Iris pigment epithelial cell (primary cell): ENCODE results near the gene SPX.

Experiments used
- DNase-seq: peaks from one replicate; pipeline ENCODE4 v3.0.0-alpha.2; 2011; ENCODE audit warnings: low read depth

The SPX gene

DNA sequence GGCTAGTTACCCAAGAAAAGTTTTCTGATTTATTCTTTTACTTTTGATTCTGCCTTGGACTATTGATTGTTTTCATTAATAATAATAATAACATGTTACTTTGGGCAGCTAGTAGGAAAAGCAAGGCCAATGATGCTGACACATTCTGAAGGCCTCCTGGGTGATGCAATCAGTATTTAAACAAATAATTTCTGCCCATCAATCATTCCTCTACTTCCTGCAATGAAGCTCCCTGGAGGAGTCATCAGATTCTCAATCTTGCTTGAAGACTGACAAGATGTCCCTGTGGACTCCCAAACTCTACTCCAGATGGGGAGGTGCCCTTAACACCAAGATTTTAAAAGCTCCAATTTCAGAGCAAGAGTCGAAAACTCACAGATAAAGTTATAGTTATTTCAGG is at the start of gene SPX:
SPX (plus strand) TSS at position 244 of the 400 bp plus-strand sequence. CDS start 177 bp downstream, outside the sequence.
- DNase-seq: peak; percentile 81

DNA sequence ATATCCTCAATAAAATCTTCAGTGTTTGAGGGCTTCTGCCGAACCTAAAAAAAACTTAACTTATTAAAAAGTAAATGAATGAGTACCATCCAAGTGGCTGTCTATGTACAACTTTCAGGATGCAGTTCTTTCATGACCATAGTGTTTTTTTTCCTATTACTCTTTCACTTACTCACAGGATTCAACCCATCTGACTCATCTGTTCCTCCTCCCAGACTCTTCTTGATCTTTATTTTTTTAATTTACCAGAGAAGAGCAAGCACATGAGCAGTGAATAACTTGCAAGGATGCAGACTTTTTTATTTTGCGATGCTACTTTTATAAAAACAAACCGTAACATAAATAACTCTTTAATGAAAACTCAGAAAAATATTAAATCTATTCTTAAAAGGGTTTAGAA is 49.1 kb upstream of the SPX start:
- peak; percentile 78 for DNase-seq

- DNase-seq: no peak
Measured at GRCh38 chr12:21478756-21479455, 47.2 kb upstream of the SPX start.

DNA sequence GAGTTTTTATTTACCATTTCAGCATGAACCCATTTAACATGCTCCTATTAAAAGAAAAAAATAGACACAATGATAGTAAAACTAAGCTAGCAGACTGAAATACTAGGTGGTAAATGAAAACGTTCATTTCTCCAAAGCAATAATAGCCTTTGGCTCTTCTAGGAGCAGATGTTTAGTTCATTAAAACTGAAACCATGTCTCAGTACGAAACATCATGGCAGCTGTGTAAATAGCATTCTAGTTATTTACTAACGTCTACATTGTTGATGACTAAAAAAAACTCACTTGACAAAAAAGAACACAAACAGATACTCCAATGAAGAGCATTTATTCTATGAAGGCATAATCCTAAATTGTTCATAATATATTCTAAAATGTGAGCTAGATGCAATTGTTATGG is 42.6 kb upstream of the SPX start:
- DNase-seq: no peak

DNA sequence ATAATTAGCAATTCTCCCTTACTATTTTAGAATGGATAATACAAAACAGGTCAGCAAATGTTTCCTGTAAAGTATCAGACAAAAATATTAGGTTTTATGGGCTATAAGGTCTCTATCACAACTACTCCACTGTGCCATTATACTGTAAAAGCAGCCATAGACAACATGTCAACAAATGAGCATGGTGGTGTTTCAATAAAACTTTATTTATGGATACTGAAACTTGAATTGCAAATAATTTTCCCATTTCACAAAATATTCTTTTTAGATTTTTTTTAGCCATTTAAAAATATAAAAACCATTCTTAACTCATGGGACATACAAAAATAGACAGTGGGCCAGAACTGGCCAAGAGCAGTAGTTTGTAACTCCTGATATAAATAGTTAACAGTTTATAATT is 40.1 kb upstream of the SPX start:
- no peak for DNase-seq

- no peak for DNase-seq
Measured at GRCh38 chr12:21499765-21500164, 26.3 kb upstream of the SPX start.

DNA sequence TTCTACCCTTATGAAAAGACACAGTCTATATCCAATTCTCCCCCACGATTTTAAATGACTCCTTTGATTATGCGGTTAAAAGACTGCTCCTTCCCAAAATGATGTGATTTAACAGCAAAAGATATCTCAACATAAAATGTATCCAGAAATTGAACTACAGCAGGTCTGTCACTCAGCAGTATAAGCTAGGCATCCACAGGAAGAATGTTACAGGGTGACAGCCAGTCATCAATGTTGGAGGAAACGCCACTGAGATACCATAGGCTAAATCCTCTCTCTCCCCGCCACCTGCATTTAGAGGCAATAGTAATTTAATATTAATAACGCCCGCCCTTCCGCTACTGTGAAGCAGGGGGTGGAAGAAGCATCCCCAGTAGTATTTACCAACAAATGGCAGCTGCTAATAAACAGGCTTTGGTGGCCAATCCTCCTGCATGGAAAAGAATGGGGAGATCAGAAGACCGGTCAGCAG is 25.3 kb upstream of the SPX start:
- no peak for DNase-seq

DNA sequence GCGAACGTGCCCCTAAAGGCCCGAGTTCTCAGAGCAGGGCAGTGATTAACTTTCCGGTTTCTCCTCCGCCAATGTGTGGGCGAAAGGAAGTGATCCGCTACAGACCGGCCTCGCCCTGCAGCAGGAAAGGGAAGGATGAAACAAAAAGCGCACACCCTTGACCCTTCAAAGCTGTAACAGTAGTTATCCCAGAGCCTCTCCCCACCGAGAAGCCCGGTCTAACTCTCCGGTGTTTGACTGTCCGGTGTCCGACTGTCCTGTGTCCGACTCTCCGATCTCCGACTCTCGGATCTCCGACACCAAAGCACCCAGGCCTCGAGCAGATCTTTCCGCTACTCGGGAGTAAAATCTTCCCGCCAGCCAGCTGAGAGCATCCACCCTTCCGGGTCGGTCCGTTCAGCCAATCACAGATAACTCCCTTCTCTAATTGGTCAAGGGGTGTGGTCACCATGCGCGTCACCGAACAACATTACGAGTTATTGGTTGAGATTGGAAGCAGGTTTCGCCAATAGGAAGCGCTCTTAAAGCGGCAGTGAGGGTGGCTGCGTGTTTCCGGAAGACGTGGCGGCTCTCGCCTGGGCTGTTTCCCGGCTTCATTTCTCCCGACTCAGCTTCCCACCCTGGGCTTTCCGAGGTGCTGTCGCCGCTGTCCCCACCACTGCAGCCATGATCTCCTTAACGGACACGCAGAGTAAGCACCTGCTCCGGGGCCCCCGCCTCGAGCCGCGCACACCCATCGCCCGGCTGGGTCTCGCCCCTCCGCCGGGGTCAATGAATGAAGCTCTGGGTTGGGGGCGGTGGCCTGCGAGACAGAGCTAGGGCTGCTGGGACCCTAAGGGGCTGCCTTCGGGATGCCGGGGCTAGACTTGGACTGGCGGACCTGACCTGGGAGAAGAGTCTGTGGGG is 24.6 kb upstream of the SPX start, which contains the start of the genes GOLT1B and RECQL:
GOLT1B (plus strand) TSS at position 532 of the 906 bp plus-strand sequence; CDS start at position 667, 135 bp downstream.
RECQL (minus strand) TSS at position 378 of the 906 bp plus-strand sequence. CDS start 2,065 bp downstream, outside the sequence.
- peak; percentile 99 for DNase-seq

GRCh38 chr12:21502164-21502496 is 24.0 kb upstream of the SPX start:
- DNase-seq: peak; percentile 36

DNA sequence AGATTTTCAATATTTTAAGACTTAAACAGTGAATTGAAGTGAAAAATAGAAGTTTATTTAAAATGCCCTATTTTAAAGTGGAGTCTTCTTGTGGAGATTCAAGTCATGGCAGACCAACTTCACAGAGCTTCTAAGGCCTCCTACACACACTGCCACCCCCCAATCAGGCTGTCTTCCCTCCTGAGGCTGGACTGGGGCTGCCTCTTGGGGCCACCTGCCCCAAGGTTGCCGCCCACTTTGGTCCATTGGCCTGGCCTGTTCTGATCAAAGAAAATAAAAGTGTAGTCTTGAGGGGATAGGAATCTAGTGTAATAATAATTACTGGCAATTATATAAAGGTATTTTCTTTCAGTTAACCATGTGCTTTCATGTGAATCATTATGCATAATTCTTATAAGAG is 23.2 kb upstream of the SPX start:
- DNase-seq: no peak

- no peak for DNase-seq
Measured at GRCh38 chr12:21505888-21506287, 20.2 kb upstream of the SPX start.

- DNase-seq: no peak
Measured at GRCh38 chr12:21507849-21508248, 18.2 kb upstream of the SPX start.

GRCh38 chr12:21509768-21510167 is 16.3 kb upstream of the SPX start:
- no peak for DNase-seq

- DNase-seq: no peak
Measured at GRCh38 chr12:21516281-21516680, 9.8 kb upstream of the SPX start.

DNA sequence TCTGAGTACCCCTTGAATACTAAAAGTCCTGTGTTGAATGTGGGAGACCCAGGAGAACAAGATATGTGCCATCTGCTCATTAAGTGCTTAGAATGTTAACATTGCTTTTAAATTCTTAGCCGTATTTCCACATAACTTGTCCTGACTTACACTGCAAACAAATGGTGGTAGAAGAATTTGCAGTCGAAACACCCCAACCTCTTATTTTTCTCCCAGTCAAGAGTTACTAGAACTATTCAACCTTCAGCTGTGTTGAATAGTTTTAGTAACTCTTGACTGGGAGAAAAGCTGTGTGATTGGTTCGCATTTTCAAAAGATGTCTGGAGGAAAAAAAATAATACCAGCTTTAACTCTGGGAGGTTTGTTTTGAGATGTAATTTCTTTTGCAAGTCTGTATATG is 7.6 kb upstream of the SPX start:
- DNase-seq: peak; percentile 52

- DNase-seq: no peak
Measured at GRCh38 chr12:21521541-21521940, 4.6 kb upstream of the SPX start.

- DNase-seq: no peak
Measured at GRCh38 chr12:21523148-21523547, 2.9 kb upstream of the SPX start.

DNA sequence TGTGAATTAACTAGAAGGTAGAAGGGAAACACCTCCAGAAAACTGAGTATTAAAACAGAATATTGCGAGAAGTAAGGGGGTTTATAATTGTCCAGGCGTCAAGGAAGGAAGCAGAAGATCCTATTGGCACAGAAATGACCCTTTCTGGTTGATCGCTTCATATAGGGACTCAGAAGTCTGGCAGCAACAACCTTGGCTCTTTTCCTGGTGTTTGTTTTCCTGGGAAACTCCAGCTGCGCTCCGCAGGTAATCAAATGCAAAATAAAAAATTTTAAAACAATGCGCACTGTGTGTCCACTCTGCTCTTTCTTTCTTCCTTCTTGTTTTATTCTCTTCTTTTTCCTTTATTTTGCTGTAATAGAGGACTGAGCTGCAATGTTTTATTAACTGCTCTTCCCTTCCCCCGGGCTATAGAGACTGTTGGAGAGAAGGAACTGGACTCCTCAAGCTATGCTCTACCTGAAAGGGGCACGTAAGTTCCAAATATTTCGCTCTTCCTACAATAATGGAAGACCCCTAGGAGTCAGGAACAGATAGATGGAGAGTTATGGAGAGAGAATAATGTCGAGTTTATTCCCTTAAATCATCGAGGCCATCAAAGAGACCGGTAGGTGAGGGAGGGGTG is 737 bp downstream of the SPX start:
- DNase-seq: no peak

DNA sequence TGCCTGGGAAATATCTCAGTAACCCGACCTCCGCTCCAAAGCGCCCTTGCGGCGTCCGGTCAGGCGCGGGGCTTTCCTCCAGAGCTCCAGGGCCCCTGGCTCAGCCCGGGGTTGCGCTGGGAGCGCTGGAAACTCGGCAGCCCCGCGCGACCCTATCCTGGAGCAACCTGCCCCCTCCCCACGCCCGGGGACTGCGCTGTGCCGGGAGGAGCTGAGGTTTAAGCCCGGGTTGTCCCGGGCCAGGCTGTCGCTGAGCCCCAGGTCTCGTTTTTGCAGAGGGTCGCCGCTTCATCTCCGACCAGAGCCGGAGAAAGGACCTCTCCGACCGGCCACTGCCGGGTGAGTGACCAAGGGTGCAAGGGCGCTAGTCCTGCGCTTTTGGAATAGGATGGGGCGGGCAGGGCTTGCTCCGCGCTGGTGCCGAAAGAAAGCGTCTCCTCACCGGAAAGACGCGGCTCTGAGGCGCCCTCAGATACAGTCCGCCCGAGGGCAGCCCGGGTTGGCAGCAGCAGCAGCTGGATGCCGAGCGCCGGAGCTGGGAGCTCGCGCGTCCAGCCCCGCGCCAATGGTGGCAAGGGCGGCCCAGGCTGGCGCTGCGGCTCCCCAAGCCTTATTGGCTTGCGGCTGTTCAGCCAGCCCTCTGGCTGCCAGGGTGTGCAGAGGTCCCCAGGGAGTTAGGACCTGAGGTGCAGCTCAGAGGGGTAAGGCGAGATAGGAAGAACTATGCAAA is 1.5 kb downstream of the SPX start:
- peak; percentile 49 for DNase-seq

DNA sequence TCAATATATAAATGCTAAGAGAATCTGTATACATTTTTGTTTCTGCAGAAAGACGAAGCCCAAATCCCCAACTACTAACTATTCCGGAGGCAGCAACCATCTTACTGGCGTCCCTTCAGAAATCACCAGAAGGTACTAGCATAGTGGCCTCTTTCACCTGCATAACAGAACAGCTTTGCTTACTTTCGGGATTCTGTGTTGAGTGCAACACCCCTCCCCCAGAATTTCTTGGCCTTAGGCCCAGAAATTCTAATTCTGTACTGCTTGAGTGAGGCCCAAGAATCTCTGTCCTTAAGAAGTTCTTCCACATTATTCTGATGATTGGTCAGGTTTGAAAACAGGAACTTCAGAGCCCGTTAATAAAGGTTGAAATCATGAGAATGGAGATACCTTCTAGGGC is 2.9 kb downstream of the SPX start:
- DNase-seq: peak; percentile 70

DNA sequence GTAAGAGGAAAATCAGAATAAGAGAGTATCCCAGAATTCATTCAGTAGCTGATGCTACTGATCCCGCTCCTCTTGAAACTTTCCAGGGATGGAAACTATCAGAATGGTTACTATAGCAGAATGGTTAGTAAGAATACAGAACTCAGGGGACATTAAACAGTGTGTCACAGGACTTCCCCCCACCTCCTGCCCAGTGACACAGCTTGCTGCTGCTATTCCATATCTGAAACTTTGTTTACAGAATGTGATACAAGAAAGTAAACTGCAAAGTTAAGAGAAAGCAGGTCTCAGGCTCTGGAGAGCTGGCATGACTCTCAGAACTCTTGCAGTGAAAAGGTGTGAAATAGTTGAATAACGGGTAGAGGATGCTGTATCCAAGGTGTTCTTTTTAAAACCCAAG is 3.4 kb downstream of the SPX start:
- DNase-seq: no peak
